UCSD-AML1 (cell line): ENCODE results near the gene TRABD2B.

Experiments
- DNase-seq: peaks from one replicate; lab custom pipeline; 2025; ENCODE audit not compliant: unreplicated experiment; lab: John Stamatoyannopoulos, UW

Gene TRABD2B

DNA sequence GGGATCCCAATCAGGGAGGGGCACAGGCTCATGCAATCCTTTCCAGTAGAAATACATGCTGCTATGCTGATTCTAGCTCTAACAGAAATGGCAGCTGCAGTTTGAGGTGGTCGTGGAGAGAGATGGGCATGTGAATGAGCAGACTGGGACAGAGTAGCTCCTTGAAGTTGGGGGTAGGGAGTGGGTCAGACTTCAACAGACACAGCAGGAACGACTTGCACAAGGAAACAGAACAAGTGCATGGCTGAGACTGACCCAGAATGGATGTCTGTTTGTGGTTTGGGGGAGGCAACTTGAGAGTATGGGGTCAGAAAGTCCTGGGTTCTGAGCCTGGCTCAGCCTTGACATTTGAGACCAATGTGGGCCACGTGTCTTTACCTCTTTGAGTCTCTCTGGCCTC, 25.1 kb upstream of the TRABD2B start:
- DNase-seq, result no peak

DNA sequence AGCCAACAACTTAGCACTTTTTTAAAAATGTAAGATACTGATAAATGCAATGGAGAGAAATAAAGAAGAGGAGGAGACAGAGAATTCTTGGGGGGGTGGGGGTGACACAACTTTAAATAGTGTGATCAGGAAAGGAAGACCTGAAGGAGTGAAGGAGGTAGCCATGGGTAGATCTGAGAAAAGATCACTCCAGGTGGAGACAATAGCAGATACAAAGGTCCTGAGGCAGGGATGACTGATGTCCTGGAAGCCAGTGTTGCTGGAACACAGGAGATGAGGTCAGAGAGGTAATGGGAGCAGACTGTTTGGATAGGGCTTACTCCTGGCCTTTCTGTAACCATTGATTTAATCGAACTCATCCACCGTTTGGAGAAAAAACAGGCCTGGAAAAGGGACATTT, 24.6 kb upstream of the TRABD2B start:
- no peak for DNase-seq

DNA sequence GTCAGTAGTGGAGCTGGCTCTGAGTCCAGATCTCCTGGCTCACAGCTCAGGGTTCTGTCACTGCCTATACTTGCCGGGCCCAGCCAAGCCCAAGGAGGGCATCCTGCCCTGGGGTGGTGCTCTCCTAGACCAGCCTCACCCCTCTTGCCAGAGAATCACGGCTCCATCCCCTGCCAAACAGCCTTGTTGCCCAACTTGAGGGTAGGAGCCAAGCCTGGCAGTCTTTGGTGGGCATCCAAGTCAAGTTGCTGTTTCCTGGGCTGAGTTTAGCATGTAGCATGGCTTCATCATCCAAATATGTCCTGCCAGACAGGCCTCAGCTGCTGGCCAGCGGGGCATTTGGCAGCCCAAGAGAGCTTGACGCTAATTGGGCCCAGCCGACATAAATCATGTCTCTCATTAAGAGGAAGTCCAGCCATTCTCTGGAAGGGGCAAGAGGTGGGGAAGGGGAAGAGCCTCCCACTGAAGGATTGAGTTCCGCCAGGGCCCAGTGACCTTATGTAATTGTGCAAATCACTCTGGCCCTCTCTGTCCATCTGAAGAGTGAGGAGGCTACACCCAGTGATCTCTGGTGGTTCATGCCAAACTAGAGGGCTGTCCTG, 22.6 kb upstream of the TRABD2B start:
- no peak for DNase-seq

DNA sequence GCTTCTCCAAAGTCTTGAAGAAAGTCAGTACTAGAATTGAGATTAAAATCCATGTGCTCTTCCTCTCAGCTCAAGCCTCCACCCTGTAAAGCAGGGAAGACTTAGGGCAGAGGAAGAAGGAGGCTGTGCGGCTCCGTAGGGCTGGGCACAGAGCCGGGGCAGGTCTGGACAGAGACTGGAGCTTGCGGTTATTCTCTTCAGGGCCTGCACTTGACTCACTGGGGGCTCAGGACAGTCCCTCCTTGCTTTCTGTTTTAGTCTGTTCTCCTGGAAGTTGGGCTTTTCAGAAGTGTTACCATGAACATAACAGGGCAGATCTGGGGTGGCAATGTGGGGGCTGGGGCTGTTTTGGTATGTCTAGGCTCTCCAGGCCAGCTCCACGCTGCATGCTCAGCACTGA, 21.6 kb upstream of the TRABD2B start:
- DNase-seq, result no peak

DNA sequence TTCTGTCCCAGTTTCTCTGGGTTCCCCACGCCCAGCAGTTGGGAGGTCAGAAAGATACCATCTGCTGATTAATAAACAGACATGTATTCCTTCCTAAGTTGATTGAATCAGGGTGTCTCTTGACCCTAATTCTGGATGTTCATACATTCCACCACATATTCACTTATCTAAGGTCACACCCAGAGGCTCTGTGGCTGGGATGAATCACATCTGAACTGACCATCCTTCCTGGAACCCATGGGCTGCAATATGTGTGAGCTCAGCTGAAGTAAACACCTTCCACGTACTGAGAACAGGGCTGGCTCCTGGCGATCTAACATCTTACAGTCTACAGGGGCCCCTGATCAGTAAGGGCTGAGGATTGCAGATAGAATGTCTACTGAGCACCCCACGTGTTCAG, 20.5 kb upstream of the TRABD2B start:
- no peak for DNase-seq

DNA sequence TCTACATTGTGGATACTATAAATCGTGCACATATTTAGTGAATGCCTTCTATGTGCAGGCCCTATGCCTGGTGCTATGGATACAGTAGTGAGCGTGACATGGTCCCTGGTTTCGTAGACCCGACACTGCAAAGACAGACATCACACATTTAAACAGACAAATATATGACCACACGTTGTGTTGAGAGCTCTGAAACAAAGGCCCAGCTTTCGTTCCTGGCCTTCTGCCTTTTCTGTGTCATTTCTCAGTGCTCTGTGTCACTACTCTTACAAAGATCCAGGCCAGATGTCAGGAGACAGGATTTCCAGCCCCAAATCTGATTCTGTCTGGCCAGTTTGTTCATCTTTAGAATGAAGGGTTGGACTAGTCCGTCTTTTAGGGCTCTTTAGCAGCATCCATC, 19.3 kb upstream of the TRABD2B start:
- DNase-seq, result no peak

DNA sequence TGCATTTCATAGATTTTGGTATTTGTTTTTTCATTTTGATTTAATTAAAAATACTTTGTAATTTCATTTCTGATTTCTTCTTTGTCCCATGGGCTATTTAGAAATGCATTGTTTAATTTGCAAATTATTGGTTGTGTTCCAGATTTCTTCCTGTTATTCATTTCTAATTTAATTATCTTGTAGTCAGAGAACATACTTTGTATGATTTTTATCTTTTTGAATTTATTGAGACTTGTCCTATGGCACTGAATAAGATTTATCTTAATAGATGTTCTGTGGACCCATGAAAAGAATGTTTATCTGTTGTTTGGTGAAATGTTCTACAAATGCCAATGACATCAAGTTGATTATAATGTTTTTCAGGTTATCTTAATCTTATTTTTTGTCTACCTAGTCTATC, 16.1 kb upstream of the TRABD2B start:
- no peak for DNase-seq

DNA sequence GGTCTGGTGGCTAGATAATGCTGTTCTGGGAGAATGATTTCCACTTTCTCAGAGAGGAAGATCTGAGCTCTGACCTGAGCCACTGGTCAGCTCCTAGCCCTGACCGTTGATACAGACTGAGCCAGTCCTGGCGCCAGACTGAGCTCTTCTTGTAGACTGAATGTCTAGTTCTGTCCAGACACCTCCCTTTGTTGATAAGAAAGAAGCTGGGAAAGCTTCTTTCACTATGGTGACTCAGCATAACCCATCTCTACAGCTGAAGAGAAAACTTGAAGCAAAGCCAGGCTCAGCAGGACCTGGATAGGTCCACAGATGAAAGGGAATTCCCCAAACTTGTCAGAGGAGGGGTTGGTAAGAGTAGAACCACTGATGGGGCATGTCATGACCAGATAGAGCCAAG, 9.9 kb upstream of the TRABD2B start:
- no peak for DNase-seq

DNA sequence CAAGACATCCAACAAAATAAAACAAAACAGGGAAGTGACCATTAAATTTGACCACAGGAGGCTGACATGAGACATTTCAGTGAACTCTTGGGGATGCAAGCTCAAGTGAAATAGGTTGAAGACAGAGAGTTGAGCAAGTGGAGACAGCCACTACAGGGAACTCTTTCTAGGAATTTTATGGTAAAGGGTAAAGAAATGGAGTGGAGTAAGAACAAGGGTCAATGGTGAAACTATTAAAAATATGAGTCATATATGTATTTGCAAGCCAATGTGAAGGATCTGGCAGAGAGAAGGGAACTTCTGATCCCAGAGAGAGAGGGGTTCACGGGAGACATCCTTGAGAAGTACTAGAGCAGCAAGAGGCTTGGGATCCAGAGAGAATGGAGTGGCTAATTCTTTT, 9.1 kb upstream of the TRABD2B start:
- no peak for DNase-seq

DNA sequence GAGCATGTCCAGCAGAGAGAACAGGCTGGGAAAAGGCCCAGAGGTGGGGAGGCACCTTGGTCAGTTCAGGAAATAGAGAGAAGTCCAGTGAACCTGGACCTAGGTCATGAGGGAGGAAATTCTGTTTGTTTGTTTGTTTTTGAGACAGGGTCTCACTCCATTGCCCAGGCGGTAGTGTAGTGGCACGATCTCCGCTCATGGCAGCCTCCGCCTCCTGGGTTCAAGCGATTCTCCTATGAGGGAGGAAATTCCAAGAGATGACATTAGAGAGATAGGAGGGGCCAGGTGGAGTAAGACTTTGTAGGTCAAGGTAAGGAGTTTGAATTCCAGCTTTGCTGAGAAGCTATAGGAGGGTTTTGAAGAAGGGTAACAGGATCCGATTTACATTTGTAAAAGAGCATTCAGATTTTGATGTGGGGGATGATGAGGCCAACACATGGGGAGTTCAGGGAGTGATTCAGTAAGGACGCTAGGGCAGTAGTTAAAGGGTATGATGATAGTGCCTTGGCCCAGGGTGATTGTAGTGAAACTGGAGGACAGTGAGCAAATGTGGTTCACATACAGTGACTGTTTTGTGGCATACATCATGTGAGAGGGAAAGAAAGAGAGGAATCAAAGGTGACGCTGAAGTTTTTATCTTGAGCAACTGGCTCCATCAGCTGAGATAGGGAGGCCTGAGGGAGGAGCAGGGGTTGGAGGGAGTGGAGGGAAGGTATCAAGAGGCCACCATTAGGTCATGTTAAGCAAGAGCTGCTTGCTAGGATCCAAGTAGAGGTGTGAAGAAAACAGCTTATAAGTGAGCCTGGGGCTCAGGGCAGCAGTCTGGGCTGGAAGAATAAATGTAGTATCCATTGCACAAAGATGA, 8.3 kb upstream of the TRABD2B start:
- DNase-seq, result no peak

DNA sequence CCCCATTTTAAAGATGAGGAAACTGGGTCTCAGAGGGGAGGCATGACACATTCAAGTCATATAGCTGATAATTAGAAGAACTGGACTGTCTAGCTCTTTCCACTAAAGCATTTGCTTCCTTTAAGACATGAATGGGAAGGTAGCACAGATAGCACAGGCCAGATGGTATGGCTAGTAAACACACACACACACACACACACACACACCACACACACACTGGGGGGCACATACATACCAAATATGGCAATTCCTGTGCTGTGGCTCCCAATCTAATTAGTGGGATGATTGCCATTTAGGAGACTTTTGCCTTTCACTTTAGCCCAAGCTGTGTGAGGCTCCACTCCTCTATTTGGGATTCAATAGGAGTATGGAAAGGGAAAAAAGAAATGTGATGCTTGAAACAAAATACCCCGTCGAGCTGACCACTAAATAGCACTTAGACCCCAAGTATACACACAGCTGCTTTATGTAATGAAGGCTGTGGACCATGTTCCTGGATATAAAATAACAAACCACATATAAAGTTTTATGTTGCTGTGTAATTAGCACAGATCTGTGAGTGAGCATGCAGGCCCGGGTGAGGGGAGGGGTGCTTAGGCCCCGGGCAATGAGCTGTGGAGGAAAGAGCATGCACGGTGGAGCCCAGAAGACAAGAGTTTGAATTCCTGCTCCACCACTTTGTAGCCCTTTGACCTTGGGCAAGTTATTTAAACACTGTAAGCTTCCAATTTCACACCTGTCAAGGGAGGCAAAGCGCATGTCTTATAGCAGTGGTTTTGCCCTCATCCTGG, 6.8 kb upstream of the TRABD2B start:
- no peak for DNase-seq

DNA sequence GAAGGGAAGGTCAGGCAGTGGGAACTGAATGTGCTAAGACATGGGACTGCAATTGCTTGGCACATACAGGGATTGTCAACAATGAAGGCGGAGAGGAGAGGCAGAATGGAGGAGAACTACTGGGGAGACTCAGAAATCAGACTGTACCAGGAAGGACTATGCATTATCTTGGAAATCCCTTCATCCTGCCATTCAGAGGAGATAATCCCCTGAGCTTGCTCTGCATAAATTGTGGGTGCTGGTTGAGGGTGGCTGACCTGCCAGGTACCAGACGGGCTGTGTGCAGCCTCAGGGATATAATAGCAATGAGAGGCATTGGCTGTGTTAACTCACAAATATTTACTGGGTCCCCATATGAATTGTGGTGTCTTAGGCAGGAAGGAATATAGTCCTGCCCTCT, 5.0 kb upstream of the TRABD2B start:
- DNase-seq, result no peak

DNA sequence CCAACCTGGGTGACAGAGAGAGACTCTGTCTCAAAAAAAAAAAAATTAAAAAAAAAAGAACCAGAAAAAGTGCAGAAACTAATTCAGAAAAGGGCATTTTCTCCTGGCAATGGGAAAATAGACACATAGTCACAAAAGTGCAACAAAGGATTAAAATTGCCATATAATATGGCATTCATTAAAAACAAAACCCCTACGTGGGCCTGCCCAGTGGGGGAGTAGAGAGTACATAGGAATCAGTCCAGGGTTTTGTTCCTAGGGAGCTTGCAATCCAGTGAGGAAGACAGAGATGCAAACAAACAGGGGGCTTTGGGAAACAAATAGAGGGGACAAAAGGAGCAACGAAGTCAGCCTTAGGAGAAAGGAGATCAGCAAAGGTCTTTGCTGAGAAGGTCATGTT, 4.5 kb upstream of the TRABD2B start:
- no peak for DNase-seq

DNA sequence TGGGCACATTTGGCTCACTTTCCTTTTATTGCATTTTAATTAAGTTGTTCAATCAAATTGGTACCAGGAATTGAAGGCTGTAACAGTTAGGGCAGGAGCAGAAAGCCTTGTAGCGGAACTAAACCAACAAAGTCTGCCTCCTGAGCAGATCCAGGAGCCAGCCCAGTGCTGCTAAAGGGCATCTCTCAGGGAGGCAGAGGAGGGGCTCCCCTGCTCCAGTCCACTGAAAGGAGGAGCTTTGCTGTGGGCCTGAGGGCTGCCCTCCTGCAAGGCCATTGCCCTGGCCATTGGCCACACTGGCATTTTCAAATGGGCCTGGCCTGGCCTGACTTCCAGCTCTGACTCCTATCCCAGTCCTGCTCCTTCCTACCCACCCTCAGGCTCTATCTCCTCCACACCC, 3.7 kb upstream of the TRABD2B start:
- no peak for DNase-seq

DNA sequence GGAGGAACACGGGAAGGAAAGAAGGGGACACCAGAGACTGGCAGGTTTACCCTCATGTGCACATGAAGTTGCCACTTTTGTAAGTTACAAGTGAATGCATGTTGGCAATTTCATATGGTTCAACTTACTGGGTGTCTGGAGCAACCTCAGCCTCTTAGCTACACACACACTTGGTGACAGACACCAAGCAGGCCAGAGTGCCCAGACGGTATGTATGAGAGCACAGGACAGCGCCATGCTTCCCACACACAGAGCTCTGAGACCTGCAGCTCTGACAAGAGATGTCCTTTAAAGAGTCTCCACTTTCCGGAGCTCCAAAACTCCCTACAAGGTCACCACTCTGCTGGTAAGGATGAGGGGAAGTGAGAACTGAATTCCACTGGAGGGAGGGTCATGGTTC, 1.9 kb upstream of the TRABD2B start:
- no peak for DNase-seq

DNA sequence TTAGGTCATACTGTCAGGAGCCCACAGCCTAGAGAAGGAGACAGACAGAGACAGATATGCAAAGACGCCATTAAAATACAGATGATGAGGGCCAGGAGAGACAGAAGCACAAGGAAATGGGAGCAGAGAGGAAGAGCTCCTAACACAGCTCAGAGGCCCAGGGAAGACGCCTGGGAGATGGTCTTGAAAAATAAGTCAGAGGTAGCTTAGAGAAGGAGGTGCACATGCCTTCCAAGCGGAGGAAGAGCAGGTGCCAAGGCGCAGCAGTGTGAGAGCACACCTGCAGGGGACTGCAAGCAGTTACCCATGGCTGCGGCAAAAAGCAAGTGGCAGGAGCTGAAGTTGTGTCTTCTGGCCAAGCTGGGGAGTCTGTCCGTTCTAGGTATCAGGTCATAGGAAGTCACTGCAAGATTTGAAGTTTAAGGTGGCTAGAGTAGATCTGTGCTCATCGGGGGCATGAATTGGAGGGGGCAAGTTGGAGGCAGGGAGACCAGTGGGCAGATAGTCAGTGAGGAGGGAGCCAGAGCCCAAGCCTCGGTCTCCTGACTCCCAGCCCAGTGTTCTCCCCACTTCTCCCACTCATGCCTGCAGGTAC, 1.3 kb upstream of the TRABD2B start:
- no peak for DNase-seq

DNA sequence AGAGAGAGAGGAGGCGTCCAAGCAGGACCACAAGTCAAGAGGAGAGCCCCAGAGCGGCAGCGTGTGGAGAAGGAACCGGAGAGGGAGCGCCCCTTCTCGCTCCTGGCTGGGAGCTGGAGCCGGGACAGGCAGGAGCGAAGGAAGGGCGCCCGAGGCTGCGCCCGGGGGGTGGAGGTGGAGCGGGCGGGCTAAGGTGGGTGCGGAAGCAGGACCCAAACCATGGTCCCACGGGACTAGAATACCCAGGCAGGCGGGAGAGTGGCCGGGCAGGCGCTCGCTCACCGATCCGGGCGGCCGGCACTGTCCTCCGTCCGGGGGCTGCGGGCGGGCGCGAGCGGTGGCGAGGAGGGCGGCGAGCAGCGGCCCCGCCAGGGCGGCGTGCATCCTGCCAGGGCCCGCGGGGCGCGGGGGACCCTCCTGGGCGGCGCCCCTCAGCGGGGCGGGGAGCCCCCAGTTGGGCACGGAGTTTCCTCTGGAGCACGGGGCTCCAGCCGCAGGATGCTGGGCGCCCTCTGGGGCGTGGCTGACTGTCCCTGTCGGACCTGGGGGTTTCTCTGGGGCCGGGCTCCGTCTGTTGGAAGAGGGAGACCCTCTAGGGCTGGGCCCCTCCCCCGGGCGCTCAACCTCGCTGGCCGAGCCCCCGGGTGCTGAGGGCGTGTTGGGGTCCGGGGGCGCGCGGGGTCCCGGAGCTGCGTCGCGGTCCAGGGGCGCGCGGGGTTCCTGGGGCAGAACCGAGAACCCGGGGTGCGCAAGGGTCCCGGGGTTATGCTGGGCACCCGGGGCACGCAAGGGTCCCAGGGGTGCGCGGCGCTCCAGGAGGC, 569 bp downstream of the TRABD2B start:
- DNase-seq, result no peak

DNA sequence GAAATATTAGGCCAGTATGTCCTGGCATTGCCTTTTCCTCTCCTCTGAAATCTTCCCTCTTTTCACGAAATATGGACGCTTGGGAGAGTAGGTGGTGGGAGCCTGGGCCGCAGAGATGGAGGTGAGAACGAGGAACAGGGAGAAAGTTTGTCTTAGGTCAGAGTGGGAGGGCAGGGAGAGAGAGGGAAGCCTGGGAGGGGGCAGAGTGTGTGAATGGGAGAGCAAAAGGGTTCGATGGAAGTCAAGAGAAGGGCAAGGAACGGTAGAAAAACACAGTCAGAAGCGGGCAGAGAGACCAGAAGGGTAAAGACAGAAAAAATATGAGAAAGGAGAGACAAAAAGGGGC, 1.2 kb downstream of the TRABD2B start:
- no peak for DNase-seq

DNA sequence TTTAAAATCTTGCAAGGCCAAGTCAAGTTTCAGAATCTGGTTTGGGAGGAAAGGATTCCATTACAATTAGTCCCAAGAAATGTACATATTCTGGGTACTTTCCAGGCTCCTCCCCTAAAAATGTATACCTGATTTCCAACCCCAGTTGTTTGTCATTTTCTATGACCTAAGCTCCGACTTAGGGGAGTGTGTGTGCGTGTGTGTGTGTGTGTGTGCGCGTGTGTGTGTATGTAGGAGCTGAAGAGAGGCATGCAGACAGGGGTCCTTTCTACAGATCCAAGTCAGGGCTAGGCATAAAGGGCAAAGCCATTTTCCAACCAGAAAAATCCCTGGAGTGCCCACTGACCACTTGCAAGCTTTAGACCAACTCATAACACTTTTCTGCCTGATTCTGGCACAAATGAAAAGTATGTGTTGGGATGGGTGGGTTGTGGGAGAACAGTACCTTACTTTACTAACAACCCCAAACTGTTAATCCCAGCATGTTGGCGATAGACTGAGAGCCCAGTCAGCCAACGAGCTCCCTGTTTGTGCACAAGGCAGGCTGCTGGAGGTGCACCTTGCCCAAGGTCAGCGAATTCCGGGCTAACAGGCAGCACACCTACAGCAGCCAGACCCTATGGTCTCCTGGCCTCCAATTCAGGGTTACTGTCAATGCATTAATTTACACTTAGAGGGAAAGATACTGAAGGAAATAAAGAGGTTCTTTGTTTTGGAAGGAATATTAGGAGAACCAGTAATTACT, 1.7 kb downstream of the TRABD2B start:
- no peak for DNase-seq

DNA sequence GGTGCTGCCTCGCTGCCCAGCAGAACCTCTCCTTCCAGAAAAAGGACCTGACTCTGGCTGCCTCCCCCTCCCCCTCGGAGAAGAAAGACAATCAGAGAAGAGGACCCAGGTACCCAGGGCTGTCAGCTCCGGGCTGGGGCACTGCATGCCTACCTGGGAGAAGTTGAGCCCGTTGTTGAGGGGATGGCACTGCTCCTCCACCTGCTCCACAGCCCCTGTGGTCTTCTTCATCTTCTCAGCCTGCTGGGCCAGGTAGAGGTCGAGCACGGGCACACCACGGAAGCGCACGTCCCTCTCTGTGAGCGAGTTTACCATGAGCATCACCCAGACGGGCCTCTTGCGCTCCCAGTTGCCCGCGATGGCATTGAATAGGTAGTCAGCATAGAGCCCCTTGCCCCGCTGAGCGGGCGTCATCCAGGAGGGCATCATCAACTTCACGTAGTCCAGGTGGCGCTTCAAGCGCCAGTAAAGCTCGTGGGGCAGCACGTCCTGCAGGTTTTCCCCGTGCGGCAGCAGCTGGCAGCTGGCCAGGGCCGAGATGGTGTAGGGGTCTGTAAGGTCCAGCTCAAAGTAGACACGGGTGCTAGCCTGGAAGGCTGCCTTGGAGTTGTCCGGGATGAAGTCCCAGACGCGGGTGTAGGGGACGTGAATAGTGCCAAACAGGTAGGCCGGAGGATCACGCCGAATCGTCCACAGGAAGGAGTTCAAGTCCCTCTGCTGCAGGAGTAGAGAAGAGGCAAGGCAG, 3.1 kb downstream of the TRABD2B start:
- no peak for DNase-seq
